Amniotic stem cell (primary cell): Measurements from ENCODE around the gene VWA5B1.
"Not testable (repeated sequence)": the region's sequence is repeated elsewhere in the genome, so short reads cannot be mapped to it uniquely, and the experiment has no call there.

Source experiments
- DNase-seq: peaks from one replicate; lab custom pipeline; 2025; lab: John Stamatoyannopoulos, UW

VWA5B1 gene

GRCh38 chr1:20281801-20282200 lies 8.9 kb upstream of the VWA5B1 start:
- no peak for DNase-seq

- DNase-seq: no peak
These were observed 8.1 kb upstream of the VWA5B1 start for GRCh38 chr1:20282533-20282932.

GRCh38 chr1:20284046-20284445 lies 6.6 kb upstream of the VWA5B1 start:
- no peak for DNase-seq

- DNase-seq: no peak
These were observed 6.0 kb upstream of the VWA5B1 start for GRCh38 chr1:20284625-20285024.

GRCh38 chr1:20285510-20285909 lies 5.2 kb upstream of the VWA5B1 start:
- no peak for DNase-seq

- DNase-seq: not testable (repeated sequence)
These were observed 3.0 kb upstream of the VWA5B1 start for GRCh38 chr1:20287696-20288095.

GRCh38 chr1:20291645-20292084 lies 990 bp downstream of the VWA5B1 start:
- no peak for DNase-seq

GRCh38 chr1:20298626-20299025 lies 8.0 kb downstream of the VWA5B1 start:
- no peak for DNase-seq

- no peak for DNase-seq
These were observed 10.9 kb downstream of the VWA5B1 start for GRCh38 chr1:20301463-20302107.

GRCh38 chr1:20302108-20302471 lies 11.4 kb downstream of the VWA5B1 start:
- DNase-seq: no peak

GRCh38 chr1:20307026-20307425 lies 16.4 kb downstream of the VWA5B1 start:
- no peak for DNase-seq

GRCh38 chr1:20308569-20308968 lies 17.9 kb downstream of the VWA5B1 start:
- DNase-seq: no peak

GRCh38 chr1:20311289-20311688 lies 20.6 kb downstream of the VWA5B1 start:
- no peak for DNase-seq

GRCh38 chr1:20312310-20312709 lies 21.6 kb downstream of the VWA5B1 start:
- no peak for DNase-seq

GRCh38 chr1:20312818-20313217 lies 22.1 kb downstream of the VWA5B1 start:
- no peak for DNase-seq

GRCh38 chr1:20317471-20317870 lies 26.8 kb downstream of the VWA5B1 start:
- no peak for DNase-seq

- DNase-seq: no peak
These were observed 27.8 kb downstream of the VWA5B1 start for GRCh38 chr1:20318521-20318920.

GRCh38 chr1:20318971-20319370 lies 28.3 kb downstream of the VWA5B1 start:
- no peak for DNase-seq

GRCh38 chr1:20319456-20320220 lies 29.0 kb downstream of the VWA5B1 start:
- DNase-seq: no peak

- no peak for DNase-seq
These were observed 30.0 kb downstream of the VWA5B1 start for GRCh38 chr1:20320704-20321103.

GRCh38 chr1:20321573-20321972 lies 30.9 kb downstream of the VWA5B1 start:
- DNase-seq: no peak

- DNase-seq: no peak
These were observed 31.6 kb downstream of the VWA5B1 start for GRCh38 chr1:20322081-20322824.
